ENCODE data around the gene SIX5.

SIX5 gene

GRCh38 chr19:45747513-45747912, 21.5 kb downstream of the SIX5 start:
- no peaks in the 10 kb centered on the region for H3K79me2 ChIP-seq (ENCODE audit: insufficient read depth, low read length)
- no peak overlapping the region for H3K4me2 ChIP-seq (ENCODE audit: low read depth, low read length, poor library complexity, severe bottlenecking)
- H3K27me3 ChIP-seq (ENCODE audit: insufficient read depth, low read length, poor library complexity, severe bottlenecking) = no peaks in the 10 kb centered on the region
- H3K36me3 ChIP-seq (ENCODE audit: insufficient read depth, low read length) = no peaks in the 10 kb centered on the region
- no peak for TF ChIP-seq EZH2phosphoT487 (IDR thresholded peaks at IDR 0.05; ENCODE audit: borderline replicate concordance)
- no peak for TF ChIP-seq CTCF (conservative IDR thresholded peaks at IDR 0.05; ENCODE audit: low read length)
- H4K20me1 ChIP-seq (ENCODE audit: insufficient read depth, low read length, poor library complexity, severe bottlenecking) = no peaks in the 10 kb centered on the region
- no peak overlapping the region for H3K9ac ChIP-seq (ENCODE audit: low read depth, low read length, poor library complexity, severe bottlenecking)
- H3K9me3 ChIP-seq (ENCODE audit: insufficient read depth, low read depth, low read length) = no peaks in the 10 kb centered on the region
- no peak overlapping the region for H3K4me3 ChIP-seq (ENCODE audit: low read length, poor library complexity, severe bottlenecking)
- no peaks in the 10 kb centered on the region for H3K4me1 ChIP-seq (ENCODE audit: insufficient read depth, low read length, poor library complexity, severe bottlenecking)
- H3F3A ChIP-seq (ENCODE audit: low read depth) = no peaks in the 10 kb centered on the region
- no peak overlapping the region for H2AFZ ChIP-seq (ENCODE audit: low read length)
- H3K9me2 ChIP-seq (replicated peaks; ENCODE audit: low read depth, low read length) = no peaks in the 10 kb centered on the region

- H3K9me3 ChIP-seq (ENCODE audit: insufficient read depth, low read depth, low read length) = no peaks in the 10 kb centered on the region
- no peak overlapping the region for H3K4me3 ChIP-seq (ENCODE audit: low read length, poor library complexity, severe bottlenecking)
- no peaks in the 10 kb centered on the region for H3K79me2 ChIP-seq (ENCODE audit: insufficient read depth, low read length)
- no peaks in the 10 kb centered on the region for H3K27me3 ChIP-seq (ENCODE audit: insufficient read depth, low read length, poor library complexity, severe bottlenecking)
- H3K4me2 ChIP-seq (ENCODE audit: low read depth, low read length, poor library complexity, severe bottlenecking) = no peak overlapping the region
- H3F3A ChIP-seq (ENCODE audit: low read depth) = no peaks in the 10 kb centered on the region
- no peaks in the 10 kb centered on the region for H4K20me1 ChIP-seq (ENCODE audit: insufficient read depth, low read length, poor library complexity, severe bottlenecking)
- no peaks in the 10 kb centered on the region for H3K9me2 ChIP-seq (replicated peaks; ENCODE audit: low read depth, low read length)
- TF ChIP-seq EZH2phosphoT487 (IDR thresholded peaks at IDR 0.05; ENCODE audit: borderline replicate concordance) (no peak), CTCF (conservative IDR thresholded peaks at IDR 0.05; ENCODE audit: low read length) (no peak)
- no peaks in the 10 kb centered on the region for H3K36me3 ChIP-seq (ENCODE audit: insufficient read depth, low read length)
- no peak overlapping the region for H2AFZ ChIP-seq (ENCODE audit: low read length)
- H3K4me1 ChIP-seq (ENCODE audit: insufficient read depth, low read length, poor library complexity, severe bottlenecking) = no peaks in the 10 kb centered on the region
- H3K9ac ChIP-seq (ENCODE audit: low read depth, low read length, poor library complexity, severe bottlenecking) = no peak overlapping the region
Measured at GRCh38 chr19:45746866-45747265, 22.2 kb downstream of the SIX5 start.

- no peaks in the 10 kb centered on the region for H4K20me1 ChIP-seq (ENCODE audit: insufficient read depth, low read length, poor library complexity, severe bottlenecking)
- H3K4me1 ChIP-seq (ENCODE audit: insufficient read depth, low read length, poor library complexity, severe bottlenecking) = no peaks in the 10 kb centered on the region
- H3K36me3 ChIP-seq (ENCODE audit: insufficient read depth, low read length) = no peaks in the 10 kb centered on the region
- H3K4me3 ChIP-seq (ENCODE audit: low read length, poor library complexity, severe bottlenecking) = no peak overlapping the region
- H2AFZ ChIP-seq (ENCODE audit: low read length) = no peak overlapping the region
- TF ChIP-seq EZH2phosphoT487 (IDR thresholded peaks at IDR 0.05; ENCODE audit: borderline replicate concordance) (no peak), CTCF (conservative IDR thresholded peaks at IDR 0.05; ENCODE audit: low read length) (no peak)
- H3K79me2 ChIP-seq (ENCODE audit: insufficient read depth, low read length) = no peaks in the 10 kb centered on the region
- no peak overlapping the region for H3K9ac ChIP-seq (ENCODE audit: low read depth, low read length, poor library complexity, severe bottlenecking)
- no peaks in the 10 kb centered on the region for H3F3A ChIP-seq (ENCODE audit: low read depth)
- H3K9me3 ChIP-seq (ENCODE audit: insufficient read depth, low read depth, low read length) = no peaks in the 10 kb centered on the region
- no peaks in the 10 kb centered on the region for H3K27me3 ChIP-seq (ENCODE audit: insufficient read depth, low read length, poor library complexity, severe bottlenecking)
- no peak overlapping the region for H3K4me2 ChIP-seq (ENCODE audit: low read depth, low read length, poor library complexity, severe bottlenecking)
- no peaks in the 10 kb centered on the region for H3K9me2 ChIP-seq (replicated peaks; ENCODE audit: low read depth, low read length)
Measured at GRCh38 chr19:45745606-45746005, 23.4 kb downstream of the SIX5 start.

Data from Loucy (cell line).